ENCODE data around the gene SLC28A2. TPM values are rescaled to one million over a fixed set of nuclear protein-coding genes. Genes with fewer than 3 reads are reported as not detected.
"Not testable (repeated sequence)": the region's sequence is repeated elsewhere in the genome, so short reads cannot be mapped to it uniquely, and the experiment has no call there.

SLC28A2 gene, protein sequence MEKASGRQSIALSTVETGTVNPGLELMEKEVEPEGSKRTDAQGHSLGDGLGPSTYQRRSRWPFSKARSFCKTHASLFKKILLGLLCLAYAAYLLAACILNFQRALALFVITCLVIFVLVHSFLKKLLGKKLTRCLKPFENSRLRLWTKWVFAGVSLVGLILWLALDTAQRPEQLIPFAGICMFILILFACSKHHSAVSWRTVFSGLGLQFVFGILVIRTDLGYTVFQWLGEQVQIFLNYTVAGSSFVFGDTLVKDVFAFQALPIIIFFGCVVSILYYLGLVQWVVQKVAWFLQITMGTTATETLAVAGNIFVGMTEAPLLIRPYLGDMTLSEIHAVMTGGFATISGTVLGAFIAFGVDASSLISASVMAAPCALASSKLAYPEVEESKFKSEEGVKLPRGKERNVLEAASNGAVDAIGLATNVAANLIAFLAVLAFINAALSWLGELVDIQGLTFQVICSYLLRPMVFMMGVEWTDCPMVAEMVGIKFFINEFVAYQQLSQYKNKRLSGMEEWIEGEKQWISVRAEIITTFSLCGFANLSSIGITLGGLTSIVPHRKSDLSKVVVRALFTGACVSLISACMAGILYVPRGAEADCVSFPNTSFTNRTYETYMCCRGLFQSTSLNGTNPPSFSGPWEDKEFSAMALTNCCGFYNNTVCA
- total RNA-seq = not detected in 2 replicates
- polyA plus RNA-seq (2012) = 0.10 TPM

- no peak for DNase-seq (ENCODE audit: low read depth)
These were observed at the start of gene SLC28A2 for GRCh38 chr15:45251888-45252287. TSS of gene SLC28A2 (plus strand) at chr15:45252234. CDS start at chr15:45253216, 982 bp downstream.

DNA sequence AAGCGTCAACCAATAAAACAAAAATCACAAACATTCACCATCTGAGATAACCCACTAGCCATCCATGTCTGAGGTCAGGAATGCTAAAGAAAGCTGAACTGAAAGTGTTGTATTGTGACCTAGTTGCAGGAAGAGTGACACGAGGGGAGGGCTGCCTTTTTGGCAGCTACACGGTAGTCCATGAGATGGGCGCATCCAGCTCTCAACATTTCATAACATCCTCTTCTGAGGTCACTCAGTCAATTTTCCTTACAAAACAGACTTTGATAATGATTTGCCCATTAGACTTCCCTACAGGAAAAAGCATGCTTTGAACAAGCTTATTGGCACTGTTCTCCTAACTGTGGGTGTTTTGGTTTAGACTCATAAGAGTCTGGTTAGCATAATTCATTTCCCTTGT is 48.9 kb upstream of the SLC28A2 start:
- no peak for DNase-seq (ENCODE audit: low read depth)

DNA sequence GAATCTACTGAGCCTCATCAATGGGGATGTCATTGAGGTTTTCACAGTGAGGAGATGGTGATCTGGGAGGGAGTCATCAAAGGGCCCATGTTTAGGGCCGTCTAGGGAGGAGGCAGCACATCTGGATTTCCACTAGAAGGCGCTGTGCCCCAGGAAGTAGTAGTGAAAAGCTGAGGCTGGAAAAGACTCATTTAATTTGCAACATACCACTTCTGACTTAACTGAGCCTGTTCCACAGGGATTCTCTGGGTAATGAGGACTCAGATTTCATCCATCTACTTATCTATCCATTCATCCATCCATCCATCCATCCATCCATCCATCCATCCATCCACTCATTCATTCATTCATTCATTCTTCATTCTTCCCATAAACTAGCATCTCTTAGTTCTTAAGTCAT is 46.8 kb upstream of the SLC28A2 start:
- peak; percentile 68 for DNase-seq (ENCODE audit: low read depth)

GRCh38 chr15:45212493-45212892 is 39.5 kb upstream of the SLC28A2 start:
- no peak for DNase-seq (ENCODE audit: low read depth)

DNA sequence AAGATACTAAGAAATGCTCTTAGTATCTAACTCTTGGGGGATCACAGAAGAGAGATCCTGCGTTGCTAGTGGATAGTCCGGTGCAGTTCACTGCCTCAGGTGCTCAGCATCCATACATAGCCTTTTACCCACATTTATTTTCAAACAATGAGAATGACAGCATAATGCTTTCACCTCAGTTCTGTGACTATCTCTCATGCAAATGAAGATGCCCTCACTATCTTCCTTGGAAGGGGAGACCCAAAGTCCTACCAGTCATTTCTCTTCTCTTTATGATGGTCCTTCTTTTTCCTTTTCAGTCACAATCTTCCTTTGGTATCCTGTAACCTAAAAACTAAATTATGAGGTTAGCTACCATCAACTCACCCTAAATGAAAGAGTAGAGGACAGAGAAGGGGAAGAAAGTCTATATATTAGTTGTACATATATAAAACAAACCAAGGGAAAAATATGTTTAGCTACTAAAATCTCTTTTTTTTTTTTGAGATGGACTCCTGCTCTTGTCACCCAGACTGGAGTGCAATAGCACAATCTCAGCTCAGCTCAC is 30.9 kb upstream of the SLC28A2 start:
- DNase-seq (ENCODE audit: low read depth) = no peak

DNA sequence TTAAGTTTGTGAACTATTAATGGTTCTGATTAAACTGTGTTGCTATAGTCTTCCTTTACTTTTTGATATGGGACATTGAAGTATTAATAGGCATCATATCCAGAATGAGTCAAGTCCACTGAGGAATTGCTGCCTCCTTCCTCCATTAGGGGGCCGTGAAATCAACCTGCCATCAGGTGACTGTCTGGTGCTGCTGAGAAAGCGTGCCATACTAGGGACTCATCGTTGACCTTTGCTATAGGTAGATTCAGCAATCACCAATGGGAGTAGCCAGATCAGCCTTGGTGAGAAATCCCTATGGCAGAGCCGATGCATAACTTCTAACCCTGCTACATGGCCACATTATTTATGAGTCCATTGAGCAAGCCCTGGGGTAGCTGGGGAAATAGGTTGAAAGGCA is 30.1 kb upstream of the SLC28A2 start:
- DNase-seq (ENCODE audit: low read depth) = no peak

GRCh38 chr15:45224621-45225217 is 27.3 kb upstream of the SLC28A2 start:
- DNase-seq (ENCODE audit: low read depth) = no peak

GRCh38 chr15:45225506-45226273 is 26.3 kb upstream of the SLC28A2 start:
- peak; percentile 6 for DNase-seq (ENCODE audit: low read depth)

DNA sequence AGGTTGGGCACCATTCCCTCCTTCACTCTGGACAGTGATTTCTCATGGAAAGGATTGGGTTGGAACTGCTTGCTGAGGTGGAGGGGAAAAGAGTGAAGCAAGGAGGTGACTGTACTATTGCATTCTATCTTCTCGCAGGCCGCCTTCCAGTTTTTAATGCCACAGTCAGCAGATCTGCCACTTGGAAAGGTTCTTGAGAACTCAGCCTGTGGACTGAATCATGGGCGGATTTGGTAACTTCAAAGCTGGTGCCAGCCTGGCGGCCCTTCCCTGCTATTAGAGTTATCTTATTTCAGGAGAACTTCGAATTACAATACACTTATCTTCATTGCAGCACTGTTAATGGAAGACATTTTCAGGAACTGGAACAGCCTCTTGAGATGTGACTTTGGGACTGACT is 23.1 kb upstream of the SLC28A2 start:
- DNase-seq (ENCODE audit: low read depth) = no peak

DNA sequence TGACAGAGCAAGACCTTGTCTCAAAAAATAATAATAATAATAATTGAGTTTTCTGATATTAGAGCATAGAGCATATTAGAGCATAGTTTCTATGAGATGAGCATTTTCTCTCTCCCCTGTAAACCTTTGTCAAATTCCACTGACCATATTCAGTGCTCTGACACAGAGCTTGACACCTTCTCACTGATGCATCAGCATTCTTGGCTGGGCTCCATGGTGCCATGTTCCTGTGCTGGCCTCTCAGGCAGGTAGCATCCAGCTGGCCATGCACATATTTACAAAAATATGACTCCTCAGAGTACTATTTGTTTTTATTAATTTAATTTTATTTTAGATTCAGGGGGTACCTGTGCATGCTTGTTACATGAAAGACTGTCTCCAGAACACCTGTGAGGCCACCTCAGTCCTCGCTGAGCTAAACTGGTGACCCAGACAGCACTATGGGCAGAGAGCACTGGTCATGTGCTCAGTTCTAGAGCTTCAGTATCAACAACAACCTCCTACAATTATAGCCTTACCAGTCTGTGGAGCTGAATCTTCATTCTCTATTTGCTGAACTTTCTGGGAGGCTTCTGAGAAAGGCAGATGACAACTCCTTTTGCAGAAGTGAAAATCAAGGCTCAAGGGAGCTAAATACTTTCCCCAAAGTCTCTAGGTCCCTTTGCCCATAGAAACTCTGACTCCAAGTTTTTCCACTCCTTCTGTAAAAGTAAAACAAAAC is 21.6 kb upstream of the SLC28A2 start:
- no peak for DNase-seq (ENCODE audit: low read depth)

DNA sequence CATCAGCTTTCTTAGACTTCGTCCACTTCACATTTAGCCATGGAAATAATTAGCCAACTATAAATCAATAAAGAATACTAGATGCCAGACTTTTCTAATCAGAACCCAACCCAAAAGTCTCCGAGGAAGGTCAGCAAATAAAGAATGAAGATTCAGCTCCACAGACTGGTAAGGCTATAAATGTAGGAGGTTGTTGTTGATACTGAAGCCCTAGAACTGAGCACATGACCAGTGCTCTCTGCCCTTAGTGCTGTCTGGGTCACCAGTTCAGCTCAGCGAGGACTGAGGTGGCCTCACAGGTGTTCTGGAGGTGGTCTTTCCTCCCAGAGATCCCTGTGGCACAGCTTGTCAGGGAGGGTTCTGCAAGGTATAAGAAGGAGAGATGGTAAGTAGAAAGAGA is 20.9 kb upstream of the SLC28A2 start:
- no peak for DNase-seq (ENCODE audit: low read depth)

- no peak for DNase-seq (ENCODE audit: low read depth)
These were observed 20.0 kb upstream of the SLC28A2 start for GRCh38 chr15:45231864-45232562.

- DNase-seq (ENCODE audit: low read depth) = no peak
These were observed 17.3 kb upstream of the SLC28A2 start for GRCh38 chr15:45234562-45235235.

DNA sequence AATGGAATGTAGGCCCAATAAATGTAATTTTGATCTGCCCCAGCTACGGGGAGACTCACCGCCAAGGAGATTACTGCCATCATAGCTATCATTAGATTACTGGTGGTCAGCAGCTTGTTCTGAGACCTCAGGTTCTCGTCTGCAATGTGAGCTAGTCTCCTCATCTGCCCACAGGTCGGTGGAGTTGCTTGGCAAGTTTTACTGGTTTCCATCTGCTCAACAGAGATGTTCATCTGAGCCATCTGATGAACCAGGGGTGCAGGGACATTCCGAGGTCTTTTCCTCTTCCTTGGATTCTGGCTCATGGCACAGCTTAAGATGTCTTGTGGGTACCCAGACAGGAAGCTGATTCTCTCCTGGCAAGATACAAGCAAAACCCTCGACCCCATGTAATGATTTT is 15.2 kb upstream of the SLC28A2 start:
- not testable (repeated sequence) for DNase-seq (ENCODE audit: low read depth)

DNA sequence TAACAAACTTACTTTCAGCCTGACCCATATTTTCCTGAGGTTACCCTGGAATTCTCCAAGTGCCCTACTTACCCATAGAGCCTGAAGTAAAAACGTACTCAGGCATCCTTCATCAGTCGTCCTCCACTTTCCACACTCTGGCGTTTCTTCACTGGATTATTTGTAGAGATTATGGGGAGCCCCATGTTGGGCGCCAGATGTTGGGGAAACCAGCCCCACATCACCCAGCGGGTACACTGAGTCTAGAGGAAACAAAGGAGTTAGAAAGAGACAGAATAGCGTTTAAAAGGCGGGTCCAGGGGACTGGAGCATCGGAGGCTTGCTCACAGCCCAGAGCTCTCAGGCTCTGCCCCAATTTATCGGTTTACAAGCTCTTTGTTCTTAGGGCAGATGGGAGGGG is 9.7 kb upstream of the SLC28A2 start:
- DNase-seq (ENCODE audit: low read depth) = peak; percentile 14

DNA sequence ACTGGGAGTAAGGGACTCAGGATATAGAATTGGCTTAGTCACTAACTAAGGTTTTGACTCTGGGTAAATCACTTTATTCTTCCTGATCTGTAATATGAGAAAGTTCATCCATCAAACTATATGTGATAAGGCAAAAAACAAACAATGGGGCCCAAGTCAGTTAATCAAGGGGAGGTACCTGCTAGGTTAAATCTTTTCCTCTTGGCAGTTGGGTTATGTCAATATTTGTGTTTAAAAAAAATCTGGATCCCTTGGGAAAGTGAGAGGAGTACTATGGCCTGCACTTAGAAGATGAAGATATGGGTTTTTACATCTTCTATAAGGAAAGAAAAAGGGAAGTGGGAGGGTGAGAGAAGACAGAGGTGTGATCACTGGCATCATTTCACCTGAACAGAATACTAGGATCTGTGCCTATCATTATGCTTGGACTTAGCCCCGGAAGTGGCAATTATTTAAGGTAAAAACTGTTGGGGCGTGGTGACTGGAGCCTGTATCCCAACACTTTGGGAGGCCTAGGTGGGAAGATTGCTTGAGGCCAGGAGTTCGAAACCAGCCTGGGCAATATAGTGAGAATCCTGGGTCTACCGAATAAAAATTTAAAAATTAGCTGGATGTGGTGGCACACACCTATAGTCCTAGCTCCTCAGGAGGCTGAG is 2.8 kb upstream of the SLC28A2 start:
- no peak for DNase-seq (ENCODE audit: low read depth)

- DNase-seq (ENCODE audit: low read depth) = no peak
These were observed 1.3 kb downstream of the SLC28A2 start for GRCh38 chr15:45253330-45253729.

- DNase-seq (ENCODE audit: low read depth) = no peak
These were observed 2.4 kb downstream of the SLC28A2 start for GRCh38 chr15:45254405-45254804.

- DNase-seq (ENCODE audit: low read depth) = peak; percentile 33
These were observed 2.8 kb downstream of the SLC28A2 start for GRCh38 chr15:45254824-45255223.

Data from myocyte (in vitro differentiated cells).